Measurements from ENCODE around the gene ZNF620.

ZNF620 gene

GRCh38 chr3:40464339-40465110 lies 41.3 kb upstream of the ZNF620 start:
- H3K4me1 ChIP-seq (ENCODE audit: control insufficient read depth, low read length) = no peaks in the 10 kb centered on the region
- TF ChIP-seq, protein P1, sequence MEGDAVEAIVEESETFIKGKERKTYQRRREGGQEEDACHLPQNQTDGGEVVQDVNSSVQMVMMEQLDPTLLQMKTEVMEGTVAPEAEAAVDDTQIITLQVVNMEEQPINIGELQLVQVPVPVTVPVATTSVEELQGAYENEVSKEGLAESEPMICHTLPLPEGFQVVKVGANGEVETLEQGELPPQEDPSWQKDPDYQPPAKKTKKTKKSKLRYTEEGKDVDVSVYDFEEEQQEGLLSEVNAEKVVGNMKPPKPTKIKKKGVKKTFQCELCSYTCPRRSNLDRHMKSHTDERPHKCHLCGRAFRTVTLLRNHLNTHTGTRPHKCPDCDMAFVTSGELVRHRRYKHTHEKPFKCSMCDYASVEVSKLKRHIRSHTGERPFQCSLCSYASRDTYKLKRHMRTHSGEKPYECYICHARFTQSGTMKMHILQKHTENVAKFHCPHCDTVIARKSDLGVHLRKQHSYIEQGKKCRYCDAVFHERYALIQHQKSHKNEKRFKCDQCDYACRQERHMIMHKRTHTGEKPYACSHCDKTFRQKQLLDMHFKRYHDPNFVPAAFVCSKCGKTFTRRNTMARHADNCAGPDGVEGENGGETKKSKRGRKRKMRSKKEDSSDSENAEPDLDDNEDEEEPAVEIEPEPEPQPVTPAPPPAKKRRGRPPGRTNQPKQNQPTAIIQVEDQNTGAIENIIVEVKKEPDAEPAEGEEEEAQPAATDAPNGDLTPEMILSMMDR (IDR thresholded peaks at IDR 0.05; ENCODE audit: low read depth, low read length, poor library complexity, severe bottlenecking) = no peak
- no peak for TF ChIP-seq EZH2phosphoT487 (IDR thresholded peaks at IDR 0.05; ENCODE audit: borderline replicate concordance, low read length)
- peaks cover 21% of the 10 kb centered on the region for H3K79me2 ChIP-seq (ENCODE audit: control insufficient read depth, low read length)
- no peaks in the 10 kb centered on the region for H3K27me3 ChIP-seq (ENCODE audit: control insufficient read depth, low read length)
- no peak overlapping the region for H3K4me3 ChIP-seq (ENCODE audit: low read length)
- H3K36me3 ChIP-seq (ENCODE audit: control insufficient read depth, low read length) = peaks cover 78% of the 10 kb centered on the region
- H3K27ac ChIP-seq (ENCODE audit: low read depth, low read length) = no peak overlapping the region
- H3K4me2 ChIP-seq (ENCODE audit: low read length) = no peak overlapping the region
- H3K9me3 ChIP-seq (ENCODE audit: control insufficient read depth, insufficient read depth, low read length) = no peaks in the 10 kb centered on the region
- H3K9me2 ChIP-seq (replicated peaks; ENCODE audit: control insufficient read depth, low read length) = no peaks in the 10 kb centered on the region
- H4K20me1 ChIP-seq (ENCODE audit: control insufficient read depth, insufficient read depth, low read depth, low read length) = peaks cover 11% of the 10 kb centered on the region
- peaks cover 63% of the 10 kb centered on the region for H3F3A ChIP-seq (ENCODE audit: control insufficient read depth, insufficient read depth)

GRCh38 chr3:40465111-40465407 lies 40.8 kb upstream of the ZNF620 start:
- Histone ChIP-seq H3K4me3 (ENCODE audit: low read length) (no peak overlapping the region), H4K20me1 (ENCODE audit: control insufficient read depth, insufficient read depth, low read depth, low read length) (peaks cover 9% of the 10 kb centered on the region), H3K4me1 (ENCODE audit: control insufficient read depth, low read length) (no peaks in the 10 kb centered on the region), H3K27ac (ENCODE audit: low read depth, low read length) (no peak overlapping the region), H3K4me2 (ENCODE audit: low read length) (no peak overlapping the region), H3F3A (ENCODE audit: control insufficient read depth, insufficient read depth) (peaks cover 61% of the 10 kb centered on the region), H3K36me3 (ENCODE audit: control insufficient read depth, low read length) (peaks cover 73% of the 10 kb centered on the region), H3K27me3 (ENCODE audit: control insufficient read depth, low read length) (no peaks in the 10 kb centered on the region), H3K9me3 (ENCODE audit: control insufficient read depth, insufficient read depth, low read length) (no peaks in the 10 kb centered on the region), H3K79me2 (ENCODE audit: control insufficient read depth, low read length) (peaks cover 16% of the 10 kb centered on the region), H3K9me2 (replicated peaks; ENCODE audit: control insufficient read depth, low read length) (no peaks in the 10 kb centered on the region)
- TF ChIP-seq EZH2phosphoT487 (IDR thresholded peaks at IDR 0.05; ENCODE audit: borderline replicate concordance, low read length) = no peak
- TF ChIP-seq, protein P1 (IDR thresholded peaks at IDR 0.05; ENCODE audit: low read depth, low read length, poor library complexity, severe bottlenecking) = no peak

GRCh38 chr3:40465456-40465855 lies 40.4 kb upstream of the ZNF620 start:
- Histone ChIP-seq H3K4me2 (ENCODE audit: low read length) (no peak overlapping the region), H3K4me1 (ENCODE audit: control insufficient read depth, low read length) (no peaks in the 10 kb centered on the region), H3K79me2 (ENCODE audit: control insufficient read depth, low read length) (peaks cover 13% of the 10 kb centered on the region), H3F3A (ENCODE audit: control insufficient read depth, insufficient read depth) (peaks cover 57% of the 10 kb centered on the region), H3K9me3 (ENCODE audit: control insufficient read depth, insufficient read depth, low read length) (no peaks in the 10 kb centered on the region), H4K20me1 (ENCODE audit: control insufficient read depth, insufficient read depth, low read depth, low read length) (peaks cover 7% of the 10 kb centered on the region; the same call in 1 of the 2 replicates), H3K27ac (ENCODE audit: low read depth, low read length) (no peak overlapping the region), H3K4me3 (ENCODE audit: low read length) (no peak overlapping the region), H3K27me3 (ENCODE audit: control insufficient read depth, low read length) (no peaks in the 10 kb centered on the region), H3K9me2 (replicated peaks; ENCODE audit: control insufficient read depth, low read length) (no peaks in the 10 kb centered on the region), H3K36me3 (ENCODE audit: control insufficient read depth, low read length) (peaks cover 69% of the 10 kb centered on the region)
- TF ChIP-seq, protein P1 (IDR thresholded peaks at IDR 0.05; ENCODE audit: low read depth, low read length, poor library complexity, severe bottlenecking) = no peak
- no peak for TF ChIP-seq EZH2phosphoT487 (IDR thresholded peaks at IDR 0.05; ENCODE audit: borderline replicate concordance, low read length)

Measured in DOHH2 (cell line).